Panc1 (cell line): Measurements from ENCODE around the gene JPT2. TPM values are rescaled to one million over a fixed set of nuclear protein-coding genes. Genes with fewer than 3 reads are reported as not detected.

Experiments used
- ATAC-seq: fragments of 200-7000 bp; cut with Tn5 transposase; 2 replicates; pipeline ENCODE4 v1.9.1; 2020; ENCODE audit warnings: mild to moderate bottlenecking, moderate library complexity
- BruUV-seq: library from RNA; stranded (reverse); fragments of 400-500 nt; replicated peaks from 2 replicates; lab custom pipeline; 2021; lab: Mats Ljungman, UMichigan
- CTCF ChIA-PET: fragments of 300-600 bp; sonication (Branson Sonifier 250); formaldehyde crosslinking; loops from one replicate; lab custom pipeline; 2022; ENCODE audit warnings: antibody characterized with exemption; lab: Charles Lee
- POLR2A ChIA-PET: fragments of 300-600 bp; sonication (Branson Sonifier 250); formaldehyde crosslinking; loops from one replicate; lab custom pipeline; 2022; ENCODE audit warnings: antibody characterized with exemption; lab: Charles Lee
- DNase-seq: peaks from one replicate; pipeline ENCODE4 v3.0.0-alpha.2; 2010; ENCODE audit warnings: low read depth, low spot score
- H3K27ac ChIP-seq: 2 replicates; pipeline ENCODE4 v1.5.1; 2011; ENCODE audit warnings: mild to moderate bottlenecking, low read length, inconsistent platforms
- H3K27me3 ChIP-seq: fragments of 200-500 bp; sonication (Bioruptor generic); 2 replicates; pipeline ENCODE4 v1.6.0; 2014; ENCODE audit warnings: low read length, inconsistent platforms; ENCODE audit not compliant: control insufficient read depth, insufficient read depth
- H3K36me3 ChIP-seq: fragments of 200-500 bp; sonication (Bioruptor generic); 2 replicates; pipeline ENCODE4 v1.5.1; 2014; ENCODE audit warnings: inconsistent platforms, mild to moderate bottlenecking, low read length, moderate library complexity; ENCODE audit not compliant: control insufficient read depth, insufficient read depth
- H3K4me1 ChIP-seq: 2 replicates; pipeline ENCODE4 v1.5.1; 2011; ENCODE audit warnings: inconsistent platforms, mild to moderate bottlenecking, low read length, moderate library complexity; ENCODE audit not compliant: control insufficient read depth, insufficient read depth
- H3K4me3 ChIP-seq, 2 experiments: 2 replicates each; pipeline ENCODE4 v1.5.1; 2011 to 2012; ENCODE audit warnings: low read depth in 2 of 2, low read length in 2 of 2, mild to moderate bottlenecking in 2 of 2, inconsistent platforms in 1 of 2, moderate library complexity in 1 of 2
- H3K9me3 ChIP-seq: fragments of 200-500 bp; sonication (Bioruptor generic); 2 replicates; pipeline ENCODE4 v1.5.1; 2014; ENCODE audit warnings: low read depth, mild to moderate bottlenecking, inconsistent platforms, low read length, moderate library complexity; ENCODE audit not compliant: control insufficient read depth, insufficient read depth
- POLR2AphosphoS5 ChIP-seq: IDR thresholded peaks from 2 replicates; pipeline ENCODE4 v1.6.1; 2012; ENCODE audit warnings: mild to moderate bottlenecking, low read depth, low read length, moderate library complexity
- REST ChIP-seq, 2 experiments: IDR thresholded peaks; 2 replicates each; pipeline ENCODE4 v1.6.1; 2011 to 2012; ENCODE audit warnings: low read depth in 2 of 2, control low read depth in 1 of 2, low read length in 1 of 2, mild to moderate bottlenecking in 1 of 2, moderate library complexity in 1 of 2; ENCODE audit not compliant: insufficient read depth in 1 of 2
- SIN3A ChIP-seq: IDR thresholded peaks from 2 replicates; pipeline ENCODE4 v1.6.1; 2012; ENCODE audit warnings: low read depth, mild to moderate bottlenecking, low read length, moderate library complexity, borderline replicate concordance; ENCODE audit not compliant: insufficient read depth
- TCF7L2 ChIP-seq: IDR thresholded peaks from 2 replicates; pipeline ENCODE4 v1.6.1; 2011; ENCODE audit warnings: mild to moderate bottlenecking, low read depth, low read length, inconsistent platforms
- in situ Hi-C: cut with HindIII; loops from 2 replicates; pipeline ENCODE4 v1.10.0; 2016; ENCODE audit warnings: low sequenced_read_pairs, low pct_unique_long_range_greater_than_20kb
- intact Hi-C: fragments of 100-400 bp; cut with micrococcal nuclease; formaldehyde crosslinking; loops from one replicate; pipeline ENCODE4 v1.10.0; 2022; ENCODE audit not compliant: unreplicated experiment
- total RNA-seq: library from RNA; stranded (reverse); gene quantifications from one replicate; pipeline ENCODE4 v1.2.1, GENCODE V29; 2021; ENCODE audit not compliant: unreplicated experiment
- TF ChIP-seq, protein P1 (sequence below): fragments of 450-650 bp; IDR thresholded peaks from 2 replicates; pipeline ENCODE4 v1.5.1; 2017; ENCODE audit warnings: mild to moderate bottlenecking

Gene JPT2
- total RNA-seq, 1 experiment from 2014 or later: 200 TPM

DNA sequence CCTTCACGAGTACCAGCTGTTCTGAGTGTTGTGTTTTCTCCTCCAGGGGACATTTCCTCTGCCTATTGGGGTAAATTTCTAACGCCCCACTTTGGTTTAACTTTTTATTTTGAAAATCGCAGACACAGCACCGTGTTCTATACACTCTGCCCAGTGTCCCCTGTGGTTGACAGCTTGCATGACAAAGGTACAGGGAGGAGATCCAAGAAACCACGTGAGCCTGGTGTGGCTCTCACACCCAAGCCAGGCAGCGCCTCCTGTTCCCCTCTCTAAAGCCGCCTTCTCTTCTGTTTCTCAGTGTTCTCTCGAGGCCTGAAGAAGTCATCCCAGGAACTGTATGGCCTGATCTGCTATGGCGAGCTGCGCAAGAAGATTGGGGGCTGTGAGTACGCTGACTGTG is 40.6 kb upstream of the JPT2 start:
- Histone ChIP-seq H3K4me1 (no peaks in the 10 kb centered on the region), H3K27ac (no peak overlapping the region), H3K4me3 (no peak overlapping the region), H3K27me3 (no peaks in the 10 kb centered on the region), H3K9me3 (no peaks in the 10 kb centered on the region), H3K36me3 (peaks cover 10% of the 10 kb centered on the region)
- intact Hi-C loops (no loop called here), in situ Hi-C loops (no loop called here)
- TF ChIP-seq, protein P1, sequence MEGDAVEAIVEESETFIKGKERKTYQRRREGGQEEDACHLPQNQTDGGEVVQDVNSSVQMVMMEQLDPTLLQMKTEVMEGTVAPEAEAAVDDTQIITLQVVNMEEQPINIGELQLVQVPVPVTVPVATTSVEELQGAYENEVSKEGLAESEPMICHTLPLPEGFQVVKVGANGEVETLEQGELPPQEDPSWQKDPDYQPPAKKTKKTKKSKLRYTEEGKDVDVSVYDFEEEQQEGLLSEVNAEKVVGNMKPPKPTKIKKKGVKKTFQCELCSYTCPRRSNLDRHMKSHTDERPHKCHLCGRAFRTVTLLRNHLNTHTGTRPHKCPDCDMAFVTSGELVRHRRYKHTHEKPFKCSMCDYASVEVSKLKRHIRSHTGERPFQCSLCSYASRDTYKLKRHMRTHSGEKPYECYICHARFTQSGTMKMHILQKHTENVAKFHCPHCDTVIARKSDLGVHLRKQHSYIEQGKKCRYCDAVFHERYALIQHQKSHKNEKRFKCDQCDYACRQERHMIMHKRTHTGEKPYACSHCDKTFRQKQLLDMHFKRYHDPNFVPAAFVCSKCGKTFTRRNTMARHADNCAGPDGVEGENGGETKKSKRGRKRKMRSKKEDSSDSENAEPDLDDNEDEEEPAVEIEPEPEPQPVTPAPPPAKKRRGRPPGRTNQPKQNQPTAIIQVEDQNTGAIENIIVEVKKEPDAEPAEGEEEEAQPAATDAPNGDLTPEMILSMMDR: no peak
- TF ChIP-seq REST (IDR thresholded peaks at IDR 0.05; ENCODE audit: insufficient read depth in 1 of 2, low read depth in 2 of 2, low read length in 1 of 2) (no peak), POLR2AphosphoS5 (no peak), SIN3A (no peak), TCF7L2 (no peak)
- POLR2A ChIA-PET: no interaction called here
- CTCF ChIA-PET: no interaction called here
- no TSS peak for BruUV-seq
- ATAC-seq (no peak), DNase-seq (no peak)

DNA sequence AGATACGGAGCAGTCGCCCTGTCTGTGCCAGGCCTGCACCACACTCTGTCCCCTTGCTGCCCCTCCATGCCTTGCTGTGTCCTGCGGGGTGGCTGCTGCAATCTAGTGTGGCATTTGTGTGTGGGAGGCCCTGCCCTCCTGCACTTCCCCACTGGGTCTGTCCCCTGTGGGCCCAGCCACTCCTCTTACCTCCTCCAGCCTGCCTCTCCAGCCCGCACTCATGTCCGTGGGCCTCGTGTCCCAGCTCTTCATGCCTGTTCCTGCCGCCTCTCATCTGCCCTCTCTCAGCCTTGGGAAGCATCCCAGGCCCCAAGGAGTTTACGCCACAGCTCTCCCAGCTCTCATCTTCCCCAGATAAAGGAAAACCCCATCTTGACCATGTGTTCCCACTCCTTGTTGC is 39.3 kb upstream of the JPT2 start:
- no peak for DNase-seq
- peaks cover 9% of the 10 kb centered on the region for H3K36me3 ChIP-seq
- POLR2A ChIA-PET: no interaction called here

More for the DNA sequence above, 39.3 kb upstream of the JPT2 start:
- Histone ChIP-seq H3K4me1 (no peaks in the 10 kb centered on the region), H3K27me3 (no peaks in the 10 kb centered on the region), H3K27ac (no peak overlapping the region), H3K4me3 (no peak overlapping the region), H3K9me3 (no peaks in the 10 kb centered on the region)
- no TSS peak for BruUV-seq
- in situ Hi-C loops: no loop called here
- TF ChIP-seq REST (IDR thresholded peaks at IDR 0.05; ENCODE audit: insufficient read depth in 1 of 2, low read depth in 2 of 2, low read length in 1 of 2) (no peak), SIN3A (no peak), POLR2AphosphoS5 (no peak), TCF7L2 (no peak)
- TF ChIP-seq, protein P1: no peak
- CTCF ChIA-PET: interaction anchor here (0.6 kb wide), 1 partner anchor 581 kb away, joined by 8 read pairs; no protein-coding TSS in a partner anchor
- intact Hi-C loops: no loop called here
- ATAC-seq: no peak
